Choroid plexus epithelial cell (primary cell): ENCODE data around the gene UBE3C.
A peak's percentile ranks its signal among the peaks of the same experiment; 100 is the strongest.

Experiments used
- DNase-seq: peaks from one replicate; pipeline ENCODE4 v3.0.0-alpha.2; 2010; ENCODE audit warnings: low read depth
- H3K4me3 ChIP-seq: 2 replicates; pipeline ENCODE4 v1.5.1; 2011; ENCODE audit warnings: low read depth, mild to moderate bottlenecking, control low read depth, low read length, moderate library complexity
- TF ChIP-seq, protein P1 (sequence below): conservative IDR thresholded peaks from 2 replicates; pipeline ENCODE4 v1.5.1; 2011; ENCODE audit warnings: low read depth, mild to moderate bottlenecking, control low read depth, inconsistent platforms, low read length, moderate library complexity

UBE3C gene

DNA sequence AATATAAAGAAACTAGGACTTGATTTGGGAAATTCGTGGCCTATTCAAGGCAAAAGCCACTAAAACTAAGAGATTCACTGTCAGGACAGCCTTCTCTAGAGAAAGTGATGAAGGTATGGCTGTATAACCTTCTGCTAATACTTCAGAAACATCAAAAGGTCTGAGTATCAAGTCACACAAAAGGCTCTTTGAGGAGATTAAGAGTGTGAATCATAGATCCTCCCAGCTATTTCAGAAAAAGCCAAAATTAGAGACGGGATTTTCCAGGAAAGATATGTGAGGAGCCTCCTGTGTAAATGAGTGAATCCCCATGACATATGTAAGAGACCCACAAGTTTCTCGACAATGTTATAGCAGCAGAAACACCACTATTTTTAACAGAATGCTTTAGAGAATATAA lies 56.2 kb downstream of the UBE3C start:
- DNase-seq: no peak
- H3K4me3 ChIP-seq: no peak overlapping the region
- TF ChIP-seq, protein P1, sequence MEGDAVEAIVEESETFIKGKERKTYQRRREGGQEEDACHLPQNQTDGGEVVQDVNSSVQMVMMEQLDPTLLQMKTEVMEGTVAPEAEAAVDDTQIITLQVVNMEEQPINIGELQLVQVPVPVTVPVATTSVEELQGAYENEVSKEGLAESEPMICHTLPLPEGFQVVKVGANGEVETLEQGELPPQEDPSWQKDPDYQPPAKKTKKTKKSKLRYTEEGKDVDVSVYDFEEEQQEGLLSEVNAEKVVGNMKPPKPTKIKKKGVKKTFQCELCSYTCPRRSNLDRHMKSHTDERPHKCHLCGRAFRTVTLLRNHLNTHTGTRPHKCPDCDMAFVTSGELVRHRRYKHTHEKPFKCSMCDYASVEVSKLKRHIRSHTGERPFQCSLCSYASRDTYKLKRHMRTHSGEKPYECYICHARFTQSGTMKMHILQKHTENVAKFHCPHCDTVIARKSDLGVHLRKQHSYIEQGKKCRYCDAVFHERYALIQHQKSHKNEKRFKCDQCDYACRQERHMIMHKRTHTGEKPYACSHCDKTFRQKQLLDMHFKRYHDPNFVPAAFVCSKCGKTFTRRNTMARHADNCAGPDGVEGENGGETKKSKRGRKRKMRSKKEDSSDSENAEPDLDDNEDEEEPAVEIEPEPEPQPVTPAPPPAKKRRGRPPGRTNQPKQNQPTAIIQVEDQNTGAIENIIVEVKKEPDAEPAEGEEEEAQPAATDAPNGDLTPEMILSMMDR: no peak

DNA sequence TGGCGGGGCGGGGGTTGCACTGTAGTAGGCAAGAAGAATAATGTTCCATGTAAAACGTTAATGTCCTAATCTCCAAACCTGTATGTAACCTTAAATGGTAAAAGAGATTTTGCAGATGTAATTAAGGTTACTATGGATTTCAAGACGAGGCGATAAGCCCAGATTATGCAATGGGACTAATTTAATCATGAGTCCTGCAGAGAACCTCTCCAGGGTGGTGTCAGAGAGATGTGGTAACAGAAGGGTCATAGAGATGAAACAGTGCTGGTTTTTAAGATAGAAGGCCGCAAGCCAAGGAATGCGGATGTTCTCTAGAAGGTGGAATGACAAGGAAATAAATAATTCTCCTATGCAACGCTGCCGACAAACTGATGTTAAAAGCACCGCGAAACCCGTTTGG lies 57.1 kb downstream of the UBE3C start:
- TF ChIP-seq, protein P1: no peak

DNA sequence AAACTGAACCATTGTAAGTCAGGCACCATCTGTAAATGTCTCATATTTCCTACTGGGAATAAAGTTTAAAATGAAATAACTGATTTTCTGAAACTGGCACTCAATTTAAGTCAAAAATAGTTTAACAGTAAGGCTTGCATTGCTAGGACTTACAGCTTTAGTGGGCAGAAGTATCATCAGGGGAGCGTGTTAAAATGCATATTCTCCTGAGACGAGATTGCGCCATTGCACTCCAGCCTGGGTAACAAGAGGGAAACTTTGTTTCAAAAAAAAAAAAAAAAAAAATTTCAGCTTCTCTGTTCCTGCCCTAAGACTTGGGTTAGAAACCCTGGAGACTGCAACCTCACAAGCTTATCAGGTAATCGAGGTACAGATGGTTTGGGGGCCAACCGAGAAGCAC lies 65.4 kb downstream of the UBE3C start:
- DNase-seq: no peak
- TF ChIP-seq, protein P1: no peak

More for the DNA sequence above, 57.1 kb downstream of the UBE3C start:
- DNase-seq: peak; percentile 10
- no peak overlapping the region for H3K4me3 ChIP-seq

DNA sequence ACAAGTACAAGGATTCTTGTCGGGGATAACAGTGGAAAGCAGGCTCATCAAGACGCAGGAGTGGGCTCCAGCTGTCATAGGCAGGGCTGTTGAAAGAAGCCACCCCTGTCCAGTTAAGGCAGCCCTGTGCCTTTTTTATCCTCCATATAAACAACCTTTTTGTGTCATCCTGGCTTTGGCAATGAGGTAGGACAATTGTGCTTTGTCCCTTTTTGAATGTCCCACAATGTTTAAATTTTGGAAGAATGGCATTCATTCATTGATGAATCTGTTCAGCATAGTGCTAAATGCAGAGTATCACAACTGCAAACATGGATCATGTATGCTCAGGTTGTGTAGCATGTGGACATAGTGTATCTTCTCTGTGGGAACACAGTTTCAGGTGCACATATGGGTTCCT lies 66.7 kb downstream of the UBE3C start:
- H3K4me3 ChIP-seq: no peak overlapping the region
- TF ChIP-seq, protein P1: no peak
- DNase-seq: no peak

More for the DNA sequence above, 65.4 kb downstream of the UBE3C start:
- no peak overlapping the region for H3K4me3 ChIP-seq

DNA sequence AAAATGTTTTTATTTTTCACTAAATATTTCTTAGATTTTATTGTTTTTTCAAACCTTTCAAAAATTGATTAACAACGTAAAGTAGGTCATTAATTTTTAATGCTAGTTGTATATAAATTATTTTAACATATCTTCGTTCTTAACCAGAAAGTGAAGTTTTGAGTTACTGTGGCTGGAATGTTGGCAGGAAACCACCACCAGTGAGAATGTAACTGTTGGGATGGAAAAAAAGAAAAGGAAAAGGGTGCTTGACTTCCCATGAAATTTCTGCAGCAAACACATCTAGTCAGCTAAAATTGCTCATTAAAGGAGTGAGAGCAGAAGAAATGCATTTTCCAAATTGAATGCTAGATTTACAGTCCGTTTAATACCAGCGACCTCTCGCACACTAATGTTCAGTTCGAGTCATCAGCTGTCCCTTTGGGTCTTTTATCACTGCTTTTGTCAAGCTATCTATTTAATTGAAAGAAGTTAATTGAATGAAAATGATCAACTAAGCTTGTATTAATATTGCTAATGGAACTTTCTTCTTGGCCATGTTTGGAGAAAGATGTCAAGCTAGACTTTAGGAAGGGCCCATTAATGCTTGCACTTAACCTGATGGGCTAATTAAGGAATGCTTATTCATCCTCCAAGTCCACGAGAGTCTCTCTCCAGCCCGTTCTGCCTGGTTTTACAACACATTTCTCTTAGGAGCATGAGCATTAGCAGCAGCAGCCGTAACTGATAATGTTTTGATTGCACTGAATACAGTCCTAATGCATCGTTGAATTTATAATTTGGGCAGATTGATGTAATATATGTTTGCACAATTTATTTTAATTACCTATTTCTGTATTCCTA lies 70.1 kb downstream of the UBE3C start:
- no peak overlapping the region for H3K4me3 ChIP-seq
- no peak for DNase-seq
- TF ChIP-seq, protein P1: no peak

DNA sequence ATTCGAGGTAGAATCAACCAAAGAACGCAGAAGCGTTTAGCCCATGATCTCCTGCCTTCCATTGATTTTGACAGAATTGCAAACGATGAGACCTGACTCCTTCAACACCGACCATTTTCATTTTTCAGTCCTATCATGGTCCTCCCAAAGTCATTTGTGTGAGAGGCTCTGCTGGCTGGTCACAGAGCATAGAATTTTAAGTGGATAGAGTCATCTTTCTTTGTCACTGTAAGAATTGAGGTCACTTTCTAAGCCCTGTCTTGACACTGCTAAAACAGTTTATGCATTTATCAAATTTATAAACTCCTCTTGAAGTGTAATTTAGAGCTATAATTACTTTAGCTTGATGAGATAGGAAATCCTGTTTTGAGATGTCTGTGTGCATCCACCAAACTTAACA lies 72.0 kb downstream of the UBE3C start:
- DNase-seq: no peak
- no peak overlapping the region for H3K4me3 ChIP-seq
- TF ChIP-seq, protein P1: no peak

DNA sequence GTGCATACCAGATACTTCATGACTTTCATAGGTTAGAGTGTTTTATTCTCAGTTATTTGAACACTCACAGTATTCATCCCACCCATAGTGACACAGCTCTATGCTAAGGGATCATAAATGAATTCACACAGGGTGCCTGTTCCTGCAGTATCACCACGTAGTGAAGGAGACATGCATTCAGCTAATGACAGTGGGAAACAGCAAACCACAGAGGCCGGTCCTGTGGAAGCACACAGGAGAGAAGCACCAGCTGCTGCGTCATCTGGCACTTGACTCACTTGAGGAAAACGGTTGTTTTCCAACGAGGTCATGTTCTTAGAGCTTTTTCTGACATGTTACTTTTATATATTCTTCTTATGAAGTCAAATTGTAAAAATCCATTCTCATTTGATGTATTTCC lies 73.0 kb downstream of the UBE3C start:
- DNase-seq: peak; percentile 85
- TF ChIP-seq, protein P1: no peak
- H3K4me3 ChIP-seq: no peak overlapping the region
